ENCODE measurements around the gene SMTN.

GRCh38 chr22:31124290-31124689, 43.2 kb downstream of the SMTN start:
- no peak for TF ChIP-seq CTCF (IDR thresholded peaks at IDR 0.05)
- TF ChIP-seq POLR2A (IDR thresholded peaks at IDR 0.05), result no peak

Measured in suprapubic skin (tissue), 3 donors.